Tibial nerve (tissue), 4 donors: Measurements from ENCODE around the gene GCNT1. TPM values are rescaled to one million over a fixed set of nuclear protein-coding genes. Genes with fewer than 3 reads are reported as not detected.

ENCODE experiments used
- DNase-seq, 2 donors: peaks; one replicate each; pipeline ENCODE4 v3.0.0-alpha.2; 2019; ENCODE audit warnings: low spot score in 2 of 2
- H3K27ac ChIP-seq, 4 donors: fragments of 200-600 bp; sonication (generic) in 3 of 4; one replicate each; pipeline ENCODE4 v1.5.1; 2017 to 2019; ENCODE audit warnings: mild to moderate bottlenecking in 1 of 4
- H3K27me3 ChIP-seq, 2 donors: fragments of 200-600 bp; sonication (generic) in 1 of 2; one replicate each; pipeline versions ENCODE4 v1.5.1 to v1.6.0; 2017 to 2019
- H3K36me3 ChIP-seq, 3 donors: fragments of 200-600 bp; sonication (generic); one replicate each; pipeline ENCODE4 v1.5.1; 2018 to 2019
- H3K4me1 ChIP-seq, 4 donors: fragments of 200-600 bp; sonication (generic) in 3 of 4; one replicate each; pipeline ENCODE4 v1.5.1; 2017 to 2019
- H3K4me3 ChIP-seq, 4 donors: fragments of 200-600 bp; sonication (generic) in 3 of 4; one replicate each; pipeline ENCODE4 v1.5.1; 2017 to 2019; ENCODE audit warnings: mild to moderate bottlenecking in 1 of 4, moderate library complexity in 1 of 4
- H3K9me3 ChIP-seq, 4 donors: fragments of 200-600 bp; sonication (generic) in 3 of 4; one replicate each; pipeline ENCODE4 v1.5.1; 2017 to 2019
- CTCF ChIP-seq, 5 experiments: fragments of 200-600 bp in 3 of 5; fragments of 450-650 bp in 2 of 5; sonication (generic) in 3 of 5; IDR thresholded peaks; one replicate each; pipeline ENCODE4 v1.5.1; 2016 to 2019; ENCODE audit warnings: antibody characterized with exemption in 5 of 5, mild to moderate bottlenecking in 3 of 5, moderate library complexity in 2 of 5
- EP300 ChIP-seq, 2 donors: sonication (generic); formaldehyde crosslinking; IDR thresholded peaks; one replicate each; pipeline ENCODE4 v1.6.1; 2017; ENCODE audit warnings: antibody characterized with exemption in 2 of 2, mild to moderate bottlenecking in 1 of 2
- POLR2A ChIP-seq, 2 donors: fragments of 450-650 bp; IDR thresholded peaks; one replicate each; pipeline ENCODE4 v1.6.1; 2017; ENCODE audit warnings: antibody characterized with exemption in 2 of 2, mild to moderate bottlenecking in 2 of 2, moderate library complexity in 2 of 2
- WGBS, 2 donors: methylation state at CpG; one replicate each; pipeline ENCODE4 v1.1.5; 2018; 5-methylcytosine and 5-hydroxymethylcytosine counted together
- total RNA-seq, 4 donors: library from RNA; depleted of rRNA; stranded (reverse); fragments of >200 nt; gene quantifications; one replicate each; pipeline ENCODE4 v1.1.0, GENCODE V29; 2016

The GCNT1 gene
- 1 to 10 TPM; 3.1 to 5.7 (median 4.0) TPM for total RNA-seq

- no peak for TF ChIP-seq EP300 (IDR thresholded peaks at IDR 0.05)
- TF ChIP-seq CTCF (IDR thresholded peaks at IDR 0.05): peak in 4 of 5 experiments; percentile 24 to 41 (median 34)
- peak in 1 of 2 donors; percentile 39 for TF ChIP-seq POLR2A (IDR thresholded peaks at IDR 0.05)
- peak; percentile 51 to 64 for DNase-seq
- WGBS, 2 donors: 1 to 2% methylated on average over 35 to 51 of the region's 65 CpGs
- peak within 1 kb of the TSS in 3 of 4 donors; percentile 20 to 72 (median 60) for H3K27ac ChIP-seq
- no peaks in the 10 kb centered on the region for H3K27me3 ChIP-seq
- peaks cover 0 to 25% (median 0%) of the 10 kb centered on the region in 4 donors for H3K4me1 ChIP-seq
- H3K9me3 ChIP-seq: no peaks in the 10 kb centered on the region
- H3K36me3 ChIP-seq: no peaks in the 10 kb centered on the region
- H3K4me3 ChIP-seq: peak within 1 kb of the TSS; percentile 58 to 85 (median 76)
These were observed at the start of gene GCNT1 for GRCh38 chr9:76458903-76459693. GCNT1 (plus strand) TSS chr9:76459182; CDS start chr9:76502382, 43,200 bp downstream.

- TF ChIP-seq CTCF (IDR thresholded peaks at IDR 0.05): no peak
- TF ChIP-seq EP300 (IDR thresholded peaks at IDR 0.05): no peak
- no peak for TF ChIP-seq POLR2A (IDR thresholded peaks at IDR 0.05)
- Histone ChIP-seq H3K4me1 (peaks cover 0 to 13% (median 2%) of the 10 kb centered on the region in 4 donors), H3K36me3 (no peaks in the 10 kb centered on the region), H3K9me3 (peaks cover 0 to 14% (median 2%) of the 10 kb centered on the region in 4 donors), H3K27me3 (no peaks in the 10 kb centered on the region), H3K27ac (no peak overlapping the region), H3K4me3 (no peak overlapping the region)
- WGBS, 2 donors: 56% methylated on average over 2 of the region's 2 CpGs
- DNase-seq: no peak
These were observed 46.3 kb upstream of the GCNT1 start for GRCh38 chr9:76412638-76413037.

GRCh38 chr9:76413658-76414057 is 45.3 kb upstream of the GCNT1 start:
- H3K4me1 ChIP-seq: peaks cover 0 to 13% (median 2%) of the 10 kb centered on the region in 4 donors
- no peaks in the 10 kb centered on the region for H3K27me3 ChIP-seq
- no peaks in the 10 kb centered on the region for H3K36me3 ChIP-seq
- H3K4me3 ChIP-seq: no peak overlapping the region
- no peak for TF ChIP-seq CTCF (IDR thresholded peaks at IDR 0.05)
- no peak overlapping the region for H3K27ac ChIP-seq
- peaks cover 0 to 14% (median 2%) of the 10 kb centered on the region in 4 donors for H3K9me3 ChIP-seq
- DNase-seq: no peak

- TF ChIP-seq CTCF (IDR thresholded peaks at IDR 0.05): no peak
- no peak for TF ChIP-seq EP300 (IDR thresholded peaks at IDR 0.05)
- no peak for TF ChIP-seq POLR2A (IDR thresholded peaks at IDR 0.05)
- no peak for DNase-seq
These were observed 44.3 kb upstream of the GCNT1 start for GRCh38 chr9:76414661-76415060.

GRCh38 chr9:76415154-76415553 is 43.8 kb upstream of the GCNT1 start:
- no peak for DNase-seq
- 89 to 92% methylated on average over 2 of the region's 2 CpGs for WGBS, 2 donors
- no peak overlapping the region for H3K27ac ChIP-seq

More at GRCh38 chr9:76414661-76415060, 44.3 kb upstream of the GCNT1 start:
- WGBS, 2 donors: 75 to 78% methylated on average over 4 of the region's 4 CpGs
- no peaks in the 10 kb centered on the region for H3K27me3 ChIP-seq
- H3K9me3 ChIP-seq: peaks cover 0 to 14% (median 2%) of the 10 kb centered on the region in 4 donors
- no peaks in the 10 kb centered on the region for H3K36me3 ChIP-seq
- peaks cover 0 to 13% (median 2%) of the 10 kb centered on the region in 4 donors for H3K4me1 ChIP-seq
- H3K27ac ChIP-seq: no peak overlapping the region
- no peak overlapping the region for H3K4me3 ChIP-seq

More at GRCh38 chr9:76415154-76415553, 43.8 kb upstream of the GCNT1 start:
- no peak overlapping the region for H3K4me3 ChIP-seq
- no peak for TF ChIP-seq CTCF (IDR thresholded peaks at IDR 0.05)
- TF ChIP-seq POLR2A (IDR thresholded peaks at IDR 0.05): no peak
- no peak for TF ChIP-seq EP300 (IDR thresholded peaks at IDR 0.05)
- H3K9me3 ChIP-seq: peaks cover 0 to 14% (median 2%) of the 10 kb centered on the region in 4 donors
- H3K36me3 ChIP-seq: no peaks in the 10 kb centered on the region
- H3K4me1 ChIP-seq: peaks cover 0 to 13% (median 2%) of the 10 kb centered on the region in 4 donors
- H3K27me3 ChIP-seq: no peaks in the 10 kb centered on the region
